Activated CD8-positive, alpha-beta T cell treated with anti-CD3 and anti-CD28 coated beads, Interleukin-2, amount 10 ng/mL, durations not matched to agents 7 days and 5 days (primary cell): ENCODE measurements around the gene SYT5. TPM values are rescaled to one million over a fixed set of nuclear protein-coding genes. Genes with fewer than 3 reads are reported as not detected.

ENCODE experiments used
- ATAC-seq: fragments of 150-1000 bp; cut with Tn5 transposase; one replicate; pipeline ENCODE4 v1.10.0; 2021; ENCODE audit warnings: moderate library complexity
- CTCF ChIA-PET: fragments of 350-600 bp; sonication (Branson Sonifier 250); formaldehyde crosslinking; loops from one replicate; lab custom pipeline; 2021; ENCODE audit warnings: antibody characterized with exemption; lab: Charles Lee
- POLR2A ChIA-PET: fragments of 350-600 bp; sonication (Branson Sonifier 250); formaldehyde crosslinking; loops from one replicate; lab custom pipeline; 2021; ENCODE audit warnings: antibody characterized with exemption; lab: Charles Lee
- DNase-seq: peaks from one replicate; pipeline ENCODE4 v3.0.0-alpha.2; 2020
- H3K27ac Mint-ChIP-seq: one replicate; pipeline ENCODE4 v1.8.0; 2021; ENCODE audit warnings: mild to moderate bottlenecking, mixed read lengths
- H3K27me3 Mint-ChIP-seq: one replicate; pipeline ENCODE4 v1.8.0; 2021; ENCODE audit warnings: low read depth, mixed read lengths
- H3K36me3 Mint-ChIP-seq: one replicate; pipeline ENCODE4 v1.8.0; 2021; ENCODE audit warnings: low read depth, mixed read lengths
- H3K4me1 Mint-ChIP-seq: one replicate; pipeline ENCODE4 v1.8.0; 2021; ENCODE audit warnings: low read depth, mixed read lengths
- H3K4me3 Mint-ChIP-seq: one replicate; pipeline ENCODE4 v1.8.0; 2021; ENCODE audit warnings: mild to moderate bottlenecking, mixed read lengths
- H3K9me3 Mint-ChIP-seq: one replicate; pipeline ENCODE4 v1.8.0; 2022; ENCODE audit warnings: mixed read lengths; ENCODE audit not compliant: insufficient read depth
- total RNA-seq, 2 experiments: library from RNA; stranded (reverse); gene quantifications; one replicate each; pipeline ENCODE4 v1.2.3, GENCODE V29; 2021

Gene SYT5
- total RNA-seq, 2 experiments from 2014 or later: 0.47 to 1.3 TPM

DNA sequence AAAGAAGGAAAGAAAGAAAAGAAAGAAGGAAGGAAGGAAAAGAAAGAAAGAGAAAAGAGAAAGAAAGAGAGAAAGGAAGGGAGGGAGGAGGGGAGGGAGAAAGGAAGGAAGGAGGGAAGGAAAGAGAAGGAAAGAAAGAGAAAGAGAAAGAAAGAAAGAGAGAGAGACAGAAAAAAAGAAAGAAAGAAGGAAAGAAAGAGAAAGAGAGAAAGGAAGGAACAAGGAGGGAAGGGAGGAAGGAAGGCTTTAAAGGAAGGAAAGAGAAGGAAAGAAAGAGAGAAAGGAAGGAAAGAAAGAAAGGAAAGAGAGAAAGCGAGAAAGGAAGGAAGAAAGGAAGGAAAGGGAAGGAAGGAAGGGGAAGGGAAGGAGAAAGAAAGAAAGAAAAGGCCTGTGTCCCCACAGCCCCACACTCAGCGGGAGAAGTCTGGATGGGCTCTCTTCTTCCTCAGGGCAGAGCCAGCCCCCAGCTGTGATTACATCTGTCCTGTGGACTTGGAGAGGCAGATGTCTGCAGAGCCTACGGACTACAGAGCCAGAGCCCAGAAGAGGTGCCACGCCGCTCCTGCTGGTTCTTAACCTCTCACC, 19.6 kb upstream of the SYT5 start:
- no peaks in the 10 kb centered on the region for H3K36me3 Mint-ChIP-seq
- no peak overlapping the region for H3K4me3 Mint-ChIP-seq
- peaks cover 5% of the 10 kb centered on the region for H3K27me3 Mint-ChIP-seq
- H3K27ac Mint-ChIP-seq: no peak overlapping the region
- no peaks in the 10 kb centered on the region for H3K9me3 Mint-ChIP-seq
- H3K4me1 Mint-ChIP-seq: no peaks in the 10 kb centered on the region
- no peak for DNase-seq
- ChIA-PET POLR2A (no interaction called here), CTCF (no interaction called here)
- no peak for ATAC-seq

GRCh38 chr19:55198651-55199050, 18.6 kb upstream of the SYT5 start:
- peaks cover 2% of the 10 kb centered on the region for H3K27me3 Mint-ChIP-seq
- ATAC-seq: no peak

DNA sequence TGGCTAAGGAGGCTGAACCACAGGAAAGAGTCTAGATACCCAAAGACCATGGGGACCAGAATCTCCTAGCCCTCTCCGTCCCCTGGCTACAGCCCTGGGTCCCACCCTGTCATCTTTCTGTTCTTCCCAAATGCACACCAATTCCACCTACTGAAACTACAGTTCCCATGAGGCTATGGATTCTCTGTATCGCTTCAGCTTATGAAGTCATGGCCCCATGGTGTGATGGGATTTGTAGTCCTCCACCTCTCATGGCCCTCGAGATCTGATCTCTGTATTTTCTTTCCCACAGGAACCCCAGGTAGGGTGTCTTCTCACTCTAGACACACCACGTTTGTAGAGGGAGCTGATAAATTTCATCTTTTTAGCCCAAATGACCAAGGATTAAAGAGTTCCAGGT, 17.4 kb upstream of the SYT5 start:
- Mint-ChIP-seq H3K9me3 (no peaks in the 10 kb centered on the region), H3K4me3 (no peak overlapping the region), H3K36me3 (no peaks in the 10 kb centered on the region), H3K4me1 (no peaks in the 10 kb centered on the region), H3K27ac (no peak overlapping the region), H3K27me3 (peaks cover 2% of the 10 kb centered on the region)
- DNase-seq: no peak
- no peak for ATAC-seq
- ChIA-PET CTCF (no interaction called here), POLR2A (no interaction called here)

More at GRCh38 chr19:55198651-55199050, 18.6 kb upstream of the SYT5 start:
- ChIA-PET POLR2A (interaction anchor here (0.6 kb wide), 1 partner anchor 27 kb away, joined by 3 read pairs; no protein-coding TSS in a partner anchor), CTCF (no interaction called here)
- DNase-seq: no peak
- no peak overlapping the region for H3K27ac Mint-ChIP-seq
- H3K9me3 Mint-ChIP-seq: no peaks in the 10 kb centered on the region
- H3K36me3 Mint-ChIP-seq: no peaks in the 10 kb centered on the region
- no peak overlapping the region for H3K4me3 Mint-ChIP-seq
- no peaks in the 10 kb centered on the region for H3K4me1 Mint-ChIP-seq

GRCh38 chr19:55196803-55197202, 16.7 kb upstream of the SYT5 start:
- H3K4me3 Mint-ChIP-seq: no peak overlapping the region
- no peak overlapping the region for H3K27ac Mint-ChIP-seq
- no peaks in the 10 kb centered on the region for H3K9me3 Mint-ChIP-seq
- H3K27me3 Mint-ChIP-seq: peaks cover 2% of the 10 kb centered on the region
- H3K4me1 Mint-ChIP-seq: no peaks in the 10 kb centered on the region
- CTCF ChIA-PET: no interaction called here
- POLR2A ChIA-PET: no interaction called here
- ATAC-seq (no peak), DNase-seq (no peak)
- H3K36me3 Mint-ChIP-seq: no peaks in the 10 kb centered on the region

DNA sequence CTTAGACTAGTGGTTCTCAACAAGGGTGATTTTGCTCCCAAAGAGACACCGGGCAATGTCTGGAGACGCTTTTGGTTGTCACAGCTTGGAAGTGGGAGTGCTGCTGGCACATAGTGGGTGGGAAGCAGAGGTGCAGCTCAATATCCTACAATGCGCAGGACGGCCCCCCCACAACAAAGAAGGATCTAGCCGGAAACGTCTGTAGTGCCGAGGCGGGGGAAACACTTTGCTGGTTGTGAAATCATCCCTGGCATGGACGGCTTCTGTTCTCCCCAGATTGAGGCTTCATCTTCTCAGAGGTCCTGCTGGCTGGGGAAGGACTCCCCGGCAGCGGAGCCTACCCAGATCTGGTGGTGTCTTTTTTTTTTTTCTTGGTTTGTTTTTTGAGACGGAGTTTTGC, 13.4 kb upstream of the SYT5 start:
- Mint-ChIP-seq H3K4me1 (peaks cover 9% of the 10 kb centered on the region), H3K27ac (no peak overlapping the region), H3K36me3 (no peaks in the 10 kb centered on the region), H3K27me3 (no peaks in the 10 kb centered on the region), H3K9me3 (no peaks in the 10 kb centered on the region), H3K4me3 (no peak overlapping the region)
- no peak for ATAC-seq
- ChIA-PET POLR2A (interaction anchor here (1.1 to 1.2 kb wide), 2 partner anchors 11 to 214 kb away, joined by 4 read pairs; partner anchors contain the start of gene UBE2S), CTCF (no interaction called here)
- DNase-seq: no peak

GRCh38 chr19:55189403-55189835, 9.3 kb upstream of the SYT5 start:
- H3K27ac Mint-ChIP-seq: no peak overlapping the region
- DNase-seq: no peak
- no peaks in the 10 kb centered on the region for H3K36me3 Mint-ChIP-seq
- peaks cover 20% of the 10 kb centered on the region for H3K4me1 Mint-ChIP-seq
- ChIA-PET POLR2A (no interaction called here), CTCF (no interaction called here)
- H3K4me3 Mint-ChIP-seq: no peak overlapping the region
- H3K9me3 Mint-ChIP-seq: no peaks in the 10 kb centered on the region
- H3K27me3 Mint-ChIP-seq: peaks cover 2% of the 10 kb centered on the region
- ATAC-seq: no peak

DNA sequence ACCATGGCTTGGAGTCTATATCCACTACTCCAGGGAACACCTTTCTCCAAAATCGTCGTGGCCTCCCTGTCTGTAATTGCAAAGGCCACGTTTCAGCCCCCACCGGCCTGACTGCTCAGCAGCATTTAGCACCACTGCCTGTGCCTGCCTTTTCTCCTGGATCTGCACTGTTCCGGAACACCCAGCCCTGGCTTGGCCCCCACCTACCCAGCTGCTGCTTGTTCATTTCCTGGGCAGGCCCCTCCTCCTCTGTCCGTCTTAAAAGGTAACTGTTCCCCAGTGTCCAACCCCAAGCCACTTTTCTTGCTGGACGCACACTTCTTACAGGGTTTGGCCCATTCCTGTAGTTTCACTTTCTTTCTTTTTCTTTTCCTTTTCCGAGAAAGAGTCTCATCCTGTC, 8.5 kb upstream of the SYT5 start:
- Mint-ChIP-seq H3K36me3 (no peaks in the 10 kb centered on the region), H3K27me3 (peaks cover 2% of the 10 kb centered on the region), H3K4me1 (peaks cover 23% of the 10 kb centered on the region), H3K9me3 (no peaks in the 10 kb centered on the region), H3K27ac (peak overlapping the region; percentile 32), H3K4me3 (no peak overlapping the region)
- ATAC-seq (no peak), DNase-seq (no peak)
- ChIA-PET POLR2A (no interaction called here), CTCF (no interaction called here)

DNA sequence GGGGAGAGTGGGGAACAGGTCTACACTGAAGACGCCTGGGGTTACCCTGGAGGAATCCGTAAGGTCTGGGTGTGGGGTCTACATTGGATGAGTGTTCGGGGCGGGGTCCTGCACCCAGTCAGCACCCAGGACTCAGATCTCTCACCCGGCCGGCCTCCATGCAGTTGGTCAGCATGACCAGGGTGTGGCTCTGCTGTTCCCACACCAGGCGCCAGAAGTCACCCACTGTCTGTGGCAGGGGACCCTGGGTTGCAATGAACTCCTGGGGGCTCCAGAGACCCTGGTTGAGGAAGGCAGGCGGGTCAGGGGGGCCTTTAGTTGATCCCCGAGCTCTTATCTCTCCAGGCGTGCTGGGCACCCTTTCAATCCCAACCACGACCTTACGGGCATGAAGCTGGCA, 6.0 kb upstream of the SYT5 start:
- H3K36me3 Mint-ChIP-seq: no peaks in the 10 kb centered on the region
- H3K4me1 Mint-ChIP-seq: peaks cover 23% of the 10 kb centered on the region
- no peak for ATAC-seq
- ChIA-PET POLR2A (no interaction called here), CTCF (no interaction called here)
- no peak overlapping the region for H3K4me3 Mint-ChIP-seq
- peaks cover 13% of the 10 kb centered on the region for H3K27me3 Mint-ChIP-seq
- DNase-seq: no peak
- H3K27ac Mint-ChIP-seq: no peak overlapping the region
- H3K9me3 Mint-ChIP-seq: no peaks in the 10 kb centered on the region

GRCh38 chr19:55181740-55182139, 1.7 kb upstream of the SYT5 start:
- ChIA-PET CTCF (no interaction called here), POLR2A (no interaction called here)
- H3K9me3 Mint-ChIP-seq: no peaks in the 10 kb centered on the region
- peaks cover 32% of the 10 kb centered on the region for H3K27me3 Mint-ChIP-seq
- DNase-seq: no peak
- peaks cover 35% of the 10 kb centered on the region for H3K4me1 Mint-ChIP-seq
- no peaks in the 10 kb centered on the region for H3K36me3 Mint-ChIP-seq
- H3K27ac Mint-ChIP-seq: no peak overlapping the region
- ATAC-seq: no peak
- H3K4me3 Mint-ChIP-seq: no peak overlapping the region

DNA sequence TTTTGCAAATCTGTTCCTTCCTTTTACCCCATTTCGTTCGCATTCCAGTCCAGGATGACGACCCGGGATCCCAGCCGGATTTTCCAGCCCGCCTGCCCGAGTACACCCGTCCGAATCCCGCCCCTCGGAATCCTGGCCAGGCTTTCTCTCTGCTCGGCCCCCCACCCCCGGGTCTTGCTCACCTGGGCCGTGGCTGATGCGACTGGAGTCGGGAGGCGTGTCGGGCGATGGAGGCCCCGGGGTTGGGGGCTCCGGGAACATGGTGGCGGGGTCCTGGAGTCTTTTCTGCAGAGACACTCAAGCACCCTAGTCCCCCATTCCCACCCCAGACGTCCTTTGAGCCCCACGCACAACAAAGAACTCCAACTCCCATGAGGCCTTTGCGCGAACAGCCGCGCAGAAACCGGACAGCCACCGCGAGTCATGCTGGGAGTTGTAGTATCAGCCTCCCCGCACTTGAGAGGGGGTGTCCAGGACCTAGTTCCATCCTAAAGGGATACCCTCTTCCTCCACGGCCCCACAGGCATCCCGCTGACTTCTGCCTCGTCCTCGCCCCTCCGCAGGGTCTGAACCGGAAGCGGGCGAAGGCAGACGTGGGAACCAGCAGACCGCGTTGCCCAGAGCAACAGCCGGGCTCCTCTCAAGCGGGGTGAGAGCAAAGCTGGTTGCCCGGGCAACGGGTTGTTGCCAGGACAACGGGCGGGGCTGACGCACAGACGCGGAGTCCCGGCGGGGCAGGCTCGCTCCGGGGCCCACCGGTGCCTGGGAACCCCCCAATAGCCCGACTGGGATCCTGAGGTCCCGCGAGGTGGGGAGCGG, 1.1 kb downstream of the SYT5 start:
- no peaks in the 10 kb centered on the region for H3K36me3 Mint-ChIP-seq
- H3K9me3 Mint-ChIP-seq: peaks cover 3% of the 10 kb centered on the region
- ChIA-PET CTCF (interaction anchor here (1.5 kb wide), 1 partner anchor 13 kb away, joined by 4 read pairs; the partner anchor contains the start of gene DNAAF3), POLR2A (interaction anchor here (0.6 to 0.7 kb wide), 2 partner anchors 31 to 229 kb away, joined by 3 to 4 read pairs; partner anchors contain the start of gene UBE2S)
- peak; percentile 83 for ATAC-seq
- H3K4me3 Mint-ChIP-seq: peak overlapping the region; percentile 65
- H3K27me3 Mint-ChIP-seq: peaks cover 49% of the 10 kb centered on the region
- H3K27ac Mint-ChIP-seq: peak overlapping the region; percentile 67
- H3K4me1 Mint-ChIP-seq: peaks cover 36% of the 10 kb centered on the region
- peak; percentile 96 for DNase-seq

- H3K27me3 Mint-ChIP-seq: peaks cover 55% of the 10 kb centered on the region
- peaks cover 49% of the 10 kb centered on the region for H3K4me1 Mint-ChIP-seq
- peak; percentile 29 for DNase-seq
- no peak overlapping the region for H3K4me3 Mint-ChIP-seq
- POLR2A ChIA-PET: no interaction called here
- ATAC-seq: no peak
- H3K36me3 Mint-ChIP-seq: no peaks in the 10 kb centered on the region
- peaks cover 3% of the 10 kb centered on the region for H3K9me3 Mint-ChIP-seq
- CTCF ChIA-PET: interaction anchor here (1.2 to 1.4 kb wide), 2 partner anchors 9 to 17 kb away, joined by 3 to 4 read pairs; no protein-coding TSS in a partner anchor
- no peak overlapping the region for H3K27ac Mint-ChIP-seq
Measured at GRCh38 chr19:55176076-55176475, 4.0 kb downstream of the SYT5 start.
